Tibial nerve (tissue), 3 donors: ENCODE results near the gene EFCAB6.

Experiments
- CTCF ChIP-seq, 5 experiments: fragments of 200-600 bp in 3 of 5; fragments of 450-650 bp in 2 of 5; sonication (generic) in 3 of 5; IDR thresholded peaks; one replicate each; pipeline ENCODE4 v1.5.1; 2016 to 2019; ENCODE audit warnings: antibody characterized with exemption in 5 of 5, mild to moderate bottlenecking in 3 of 5, moderate library complexity in 2 of 5
- POLR2A ChIP-seq, 2 donors: fragments of 450-650 bp; IDR thresholded peaks; one replicate each; pipeline ENCODE4 v1.6.1; 2017; ENCODE audit warnings: antibody characterized with exemption in 2 of 2, mild to moderate bottlenecking in 2 of 2, moderate library complexity in 2 of 2

GRCh38 chr22:43823353-43823908, 11.3 kb upstream of the EFCAB6 start:
- no peak for TF ChIP-seq CTCF (IDR thresholded peaks at IDR 0.05)
- no peak for TF ChIP-seq POLR2A (IDR thresholded peaks at IDR 0.05)
